Stomach (tissue), 9 donors: ENCODE data around the gene CTNND2. TPM values are rescaled to one million over a fixed set of nuclear protein-coding genes. Genes with fewer than 3 reads are reported as not detected.

Source experiments
- DNase-seq, 2 donors: peaks; one replicate each; pipeline versions ENCODE4 v3.0.0 to v3.0.0-alpha.2; 2013 to 2019
- H3K27ac ChIP-seq, 5 donors: fragments of 200-600 bp in 4 of 5; sonication (generic) in 4 of 5; one replicate each; pipeline ENCODE4 v1.5.1; 2013 to 2019; ENCODE audit warnings: mild to moderate bottlenecking in 1 of 5, moderate library complexity in 1 of 5
- H3K27me3 ChIP-seq, 3 donors: fragments of 200-600 bp; sonication (generic); one replicate each; pipeline ENCODE4 v1.5.1; 2017 to 2019; ENCODE audit warnings: mixed run types in 1 of 3
- H3K36me3 ChIP-seq, 4 donors: fragments of 200-600 bp; sonication (generic); 1 replicate in 3 of 4; 2 replicates in 1 of 4; pipeline ENCODE4 v1.5.1; 2016 to 2019
- H3K4me1 ChIP-seq, 4 donors: fragments of 200-600 bp; sonication (generic); one replicate each; pipeline ENCODE4 v1.5.1; 2016 to 2019
- H3K4me3 ChIP-seq, 4 donors: fragments of 200-600 bp; sonication (generic) in 3 of 4; one replicate each; pipeline ENCODE4 v1.5.1; 2016 to 2019; ENCODE audit warnings: mild to moderate bottlenecking in 1 of 4
- H3K9me3 ChIP-seq, 4 donors: fragments of 200-600 bp; sonication (generic); one replicate each; pipeline ENCODE4 v1.5.1; 2016 to 2019
- CTCF ChIP-seq, 7 experiments: fragments of 450-650 bp in 4 of 7; fragments of 200-600 bp in 3 of 7; sonication (generic) in 3 of 7; IDR thresholded peaks; one replicate each; pipeline ENCODE4 v1.5.1; 2016 to 2019; ENCODE audit warnings: antibody characterized with exemption in 7 of 7, control low read depth in 2 of 7, mild to moderate bottlenecking in 1 of 7
- EP300 ChIP-seq: sonication (generic); formaldehyde crosslinking; IDR thresholded peaks from one replicate; pipeline ENCODE4 v1.6.1; 2017; ENCODE audit warnings: antibody characterized with exemption
- POLR2A ChIP-seq, 4 donors: fragments of 450-650 bp; IDR thresholded peaks; one replicate each; pipeline ENCODE4 v1.6.1; 2016; ENCODE audit warnings: antibody characterized with exemption in 4 of 4, control low read depth in 2 of 4, mild to moderate bottlenecking in 1 of 4, moderate library complexity in 1 of 4
- POLR2AphosphoS5 ChIP-seq, 3 donors: sonication (generic); formaldehyde crosslinking; IDR thresholded peaks; one replicate each; pipeline ENCODE4 v1.6.1; 2016; ENCODE audit warnings: antibody characterized with exemption in 3 of 3
- WGBS, 5 donors: extraction: QIAGEN DNeasy Blood & Tissue Kit in 3 of 5; methylation state at CpG; one replicate each; pipeline versions ENCODE4 v1.1.5 to v1.1.7; 2013 to 2018; 5-methylcytosine and 5-hydroxymethylcytosine counted together
- intact Hi-C: fragments of 100-400 bp; cut with DNase I; formaldehyde crosslinking; loops from one replicate; pipeline ENCODE4 v1.15.1; 2023; ENCODE audit warnings: low total_unique reads
- polyA plus RNA-seq, 3 donors: library from polyadenylated mRNA; stranded (reverse); fragments of 200-250 nt; gene quantifications; one replicate each; pipeline ENCODE4 v1.2.3, GENCODE V29; 2013
- total RNA-seq, 5 donors: library from RNA; depleted of rRNA; stranded (reverse); fragments of >200 nt; gene quantifications; one replicate each; pipeline versions ENCODE4 v1.1.0 to v1.2.3, GENCODE V29; 2014 to 2016
- donor health status: healthy with polysubstance abuse.
- donor health status: Bipolar disorder and iron deficiency.
- donor health status: healthy.

CTNND2 gene
- total and polyA plus RNA-seq, 8 donors, result 0.29 to 3.4 (median 2.0) TPM; not detected in 2

GRCh38 chr5:11511878-11512277, 392.4 kb downstream of the CTNND2 start:
- no peaks in the 10 kb centered on the region for H3K4me1 ChIP-seq
- WGBS, 5 donors, result 63 to 69% (median 67%) methylated on average over 2 of the region's 2 CpGs
- TF ChIP-seq CTCF (IDR thresholded peaks at IDR 0.05) (no peak), POLR2A (IDR thresholded peaks at IDR 0.05) (no peak), POLR2AphosphoS5 (IDR thresholded peaks at IDR 0.05) (no peak), EP300 (no peak)
- H3K36me3 ChIP-seq, result no peaks in the 10 kb centered on the region
- no peak for DNase-seq
- H3K27me3 ChIP-seq, result no peaks in the 10 kb centered on the region
- no peak overlapping the region for H3K27ac ChIP-seq
- intact Hi-C loops, result no loop called here
- no peaks in the 10 kb centered on the region for H3K9me3 ChIP-seq
- no peak overlapping the region for H3K4me3 ChIP-seq

- no peak for DNase-seq
- 96 to 100% (median 98%) methylated on average over 1 of the region's 1 CpG for WGBS, 5 donors
- intact Hi-C loops, result no loop called here
- Histone ChIP-seq H3K4me3 (no peak overlapping the region), H3K36me3 (no peaks in the 10 kb centered on the region), H3K4me1 (no peaks in the 10 kb centered on the region), H3K27me3 (no peaks in the 10 kb centered on the region), H3K27ac (no peak overlapping the region), H3K9me3 (no peaks in the 10 kb centered on the region)
- TF ChIP-seq POLR2AphosphoS5 (IDR thresholded peaks at IDR 0.05), result no peak
- no peak for TF ChIP-seq EP300
- no peak for TF ChIP-seq POLR2A (IDR thresholded peaks at IDR 0.05)
- TF ChIP-seq CTCF (IDR thresholded peaks at IDR 0.05), result no peak
Observed at GRCh38 chr5:11510889-11511288, 393.4 kb downstream of the CTNND2 start.

- no peaks in the 10 kb centered on the region for H3K9me3 ChIP-seq
- H3K4me1 ChIP-seq, result no peaks in the 10 kb centered on the region
- no peak overlapping the region for H3K4me3 ChIP-seq
- H3K27ac ChIP-seq, result no peak overlapping the region
- 61 to 74% (median 68%) methylated on average over 7 of the region's 7 CpGs for WGBS, 5 donors
- DNase-seq, result no peak
- no peaks in the 10 kb centered on the region for H3K36me3 ChIP-seq
- intact Hi-C loops, result no loop called here
- TF ChIP-seq POLR2AphosphoS5 (IDR thresholded peaks at IDR 0.05) (no peak), EP300 (no peak), CTCF (IDR thresholded peaks at IDR 0.05) (no peak), POLR2A (IDR thresholded peaks at IDR 0.05) (no peak)
- no peaks in the 10 kb centered on the region for H3K27me3 ChIP-seq
Observed at GRCh38 chr5:11509793-11510192, 394.5 kb downstream of the CTNND2 start.

GRCh38 chr5:11507156-11507910, 396.9 kb downstream of the CTNND2 start:
- no peaks in the 10 kb centered on the region for H3K36me3 ChIP-seq
- WGBS, 5 donors, result 51 to 64% (median 58%) methylated on average over 9 of the region's 9 CpGs
- no peak overlapping the region for H3K4me3 ChIP-seq
- no peak overlapping the region for H3K27ac ChIP-seq
- TF ChIP-seq CTCF (IDR thresholded peaks at IDR 0.05), result no peak
- no peak for TF ChIP-seq EP300
- no peak for TF ChIP-seq POLR2AphosphoS5 (IDR thresholded peaks at IDR 0.05)
- no peak for TF ChIP-seq POLR2A (IDR thresholded peaks at IDR 0.05)
- no peaks in the 10 kb centered on the region for H3K4me1 ChIP-seq
- no peak for DNase-seq
- no peaks in the 10 kb centered on the region for H3K27me3 ChIP-seq
- no peaks in the 10 kb centered on the region for H3K9me3 ChIP-seq
- intact Hi-C loops, result no loop called here
